HepG2 (cell line): ENCODE results near the gene TRPC1. TPM values are rescaled to one million over a fixed set of nuclear protein-coding genes. Genes with fewer than 3 reads are reported as not detected.

Experiments
- ATM ChIP-seq: fragments of 450-650 bp; IDR thresholded peaks from 2 replicates; pipeline ENCODE4 v1.7.1; 2017; ENCODE audit warnings: mild to moderate bottlenecking, borderline replicate concordance
- CBFB ChIP-seq: sonication (generic); formaldehyde crosslinking; IDR thresholded peaks from 2 replicates; pipeline ENCODE4 v1.4.0; 2020; ENCODE audit warnings: missing genetic modification reagents
- GRHL1 ChIP-seq: sonication (generic); formaldehyde crosslinking; conservative IDR thresholded peaks from 2 replicates; pipeline ENCODE4 v1.8.0; 2022; ENCODE audit warnings: missing genetic modification reagents
- HDAC1 ChIP-seq: sonication (generic); formaldehyde crosslinking; IDR thresholded peaks from 2 replicates; pipeline ENCODE4 v1.5.1; 2020; ENCODE audit warnings: mild to moderate bottlenecking, missing genetic modification reagents
- HNRNPH1 ChIP-seq: fragments of 200-400 bp; formaldehyde crosslinking; optimal IDR thresholded peaks from 2 replicates; pipeline ENCODE3; 2017; ENCODE audit warnings: mild to moderate bottlenecking, low read depth, low read length
- JARID2 ChIP-seq: sonication (generic); formaldehyde crosslinking; IDR thresholded peaks from 2 replicates; pipeline ENCODE4 v1.8.1; 2023; ENCODE audit warnings: missing genetic modification reagents, inconsistent platforms; ENCODE audit not compliant: insufficient replicate concordance
- KIAA2018 ChIP-seq: sonication (generic); formaldehyde crosslinking; IDR thresholded peaks from 2 replicates; pipeline ENCODE4 v1.5.0; 2020; ENCODE audit warnings: mild to moderate bottlenecking, missing genetic modification reagents, borderline replicate concordance
- KLF9 ChIP-seq: IDR thresholded peaks from 2 replicates; pipeline ENCODE4 v1.6.1; 2016; ENCODE audit warnings: low read depth
- MAF1 ChIP-seq: sonication (generic); formaldehyde crosslinking; IDR thresholded peaks from 2 replicates; pipeline ENCODE4 v1.5.0; 2020; ENCODE audit warnings: missing genetic modification reagents, borderline replicate concordance
- NFRKB ChIP-seq: fragments of 450-650 bp; IDR thresholded peaks from 2 replicates; pipeline ENCODE4 v1.6.1; 2017
- PAX8 ChIP-seq: sonication (generic); formaldehyde crosslinking; IDR thresholded peaks from 2 replicates; pipeline ENCODE4 v1.8.0; 2022; ENCODE audit warnings: mild to moderate bottlenecking, missing genetic modification reagents, borderline replicate concordance
- PITX1 ChIP-seq: sonication (generic); formaldehyde crosslinking; IDR thresholded peaks from 2 replicates; pipeline ENCODE4 v1.5.1; 2020; ENCODE audit warnings: mild to moderate bottlenecking, missing genetic modification reagents
- TCF7 ChIP-seq: sonication (generic); IDR thresholded peaks from 2 replicates; pipeline ENCODE4 v1.6.1; 2016; ENCODE audit warnings: antibody characterized with exemption, low read depth
- TEAD3 ChIP-seq: optimal IDR thresholded peaks from 2 replicates; pipeline ENCODE3; 2016; ENCODE audit warnings: borderline replicate concordance
- ZIK1 ChIP-seq: sonication (generic); formaldehyde crosslinking; IDR thresholded peaks from 2 replicates; pipeline ENCODE4 v1.5.0; 2020; ENCODE audit warnings: mild to moderate bottlenecking, low read depth, missing genetic modification reagents, borderline replicate concordance
- ZKSCAN1 ChIP-seq: fragments of 150-350 bp; IDR thresholded peaks from 2 replicates; pipeline ENCODE4 v1.6.1; 2014; ENCODE audit warnings: low read length
- ZNF20 ChIP-seq: sonication (generic); formaldehyde crosslinking; IDR thresholded peaks from 2 replicates; pipeline ENCODE4 v1.4.0; 2020; ENCODE audit warnings: mild to moderate bottlenecking, moderate library complexity, missing genetic modification reagents
- ZNF570 ChIP-seq: sonication (generic); formaldehyde crosslinking; IDR thresholded peaks from 2 replicates; pipeline ENCODE4 v1.4.0; 2020; ENCODE audit warnings: mild to moderate bottlenecking, missing genetic modification reagents, borderline replicate concordance
- ZNF598 ChIP-seq: sonication (generic); formaldehyde crosslinking; IDR thresholded peaks from 2 replicates; pipeline ENCODE4 v1.5.1; 2020; ENCODE audit warnings: mild to moderate bottlenecking, missing genetic modification reagents, borderline replicate concordance
- ZNF746 ChIP-seq: sonication (generic); formaldehyde crosslinking; IDR thresholded peaks from 2 replicates; pipeline ENCODE4 v1.8.0; 2022; ENCODE audit warnings: mild to moderate bottlenecking, missing genetic modification reagents
- polyA plus RNA-seq, 8 experiments: library from polyadenylated mRNA; depleted of rRNA in 3 of 8; stranded (reverse) in 7 of 8; unstranded in 1 of 8; fragments of >200 nt; fragmentation: Illumina TruSeq in 4 of 8; extraction: Trizol in 4 of 8; gene quantifications; 2 replicates each; pipeline versions ENCODE4 v1.2.1 to v1.2.3, GENCODE V29; 2011 to 2016; ENCODE audit warnings: low read depth in 4 of 8, missing spikeins in 1 of 8, mixed read lengths in 1 of 8; ENCODE audit not compliant: insufficient read depth in 1 of 8
- total RNA-seq, 5 experiments: library from RNA; depleted of rRNA; stranded (reverse); fragments of >200 nt; fragmentation: Illumina TruSeq; extraction: Trizol; gene quantifications; 2 replicates each; pipeline ENCODE4 v1.2.3, GENCODE V29; 2016; ENCODE audit warnings: low read depth in 1 of 5
- TF ChIP-seq, protein P1 (sequence below): IDR thresholded peaks from 2 replicates; pipeline ENCODE4 v1.6.1; 2018; ENCODE audit warnings: missing genetic modification reagents, mild to moderate bottlenecking, missing compliant biosample characterization

The TRPC1 gene
- total and polyA plus RNA-seq, 2 of the 13 experiments (the other 11 are each of a cell fraction or from before 2014, with no cell fraction given): 10.8 to 13.1 TPM

- TF ChIP-seq KIAA2018 (CRISPR knock-in tag): no peak
- no peak for TF ChIP-seq ZNF20
- no peak for TF ChIP-seq JARID2
- TF ChIP-seq TEAD3 (CRISPR knock-in tag): peak; percentile 71
- no peak for TF ChIP-seq KLF9 (CRISPR knock-in tag)
- TF ChIP-seq MAF1 (CRISPR knock-in tag): no peak
- no peak for TF ChIP-seq ATM
- TF ChIP-seq ZKSCAN1: no peak
- no peak for TF ChIP-seq TCF7
- TF ChIP-seq GRHL1 (CRISPR knock-in tag): no peak
- no peak for TF ChIP-seq PAX8 (CRISPR knock-in tag)
- no peak for TF ChIP-seq ZIK1
- TF ChIP-seq NFRKB: no peak
- 0 out of 2 replicates have a peak, but pooled peaks have one; percentile 37 for TF ChIP-seq ZNF598
- no peak for TF ChIP-seq HNRNPH1
- peak; percentile 45; the same call in 1 of the 2 replicates for TF ChIP-seq PITX1 (CRISPR knock-in tag)
- TF ChIP-seq, protein P1, sequence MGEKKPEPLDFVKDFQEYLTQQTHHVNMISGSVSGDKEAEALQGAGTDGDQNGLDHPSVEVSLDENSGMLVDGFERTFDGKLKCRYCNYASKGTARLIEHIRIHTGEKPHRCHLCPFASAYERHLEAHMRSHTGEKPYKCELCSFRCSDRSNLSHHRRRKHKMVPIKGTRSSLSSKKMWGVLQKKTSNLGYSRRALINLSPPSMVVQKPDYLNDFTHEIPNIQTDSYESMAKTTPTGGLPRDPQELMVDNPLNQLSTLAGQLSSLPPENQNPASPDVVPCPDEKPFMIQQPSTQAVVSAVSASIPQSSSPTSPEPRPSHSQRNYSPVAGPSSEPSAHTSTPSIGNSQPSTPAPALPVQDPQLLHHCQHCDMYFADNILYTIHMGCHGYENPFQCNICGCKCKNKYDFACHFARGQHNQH (CRISPR knock-in tag): peak; percentile 55; the same call in 1 of the 2 replicates
- no peak for TF ChIP-seq HDAC1 (CRISPR knock-in tag)
- TF ChIP-seq CBFB (CRISPR knock-in tag): no peak
- no peak for TF ChIP-seq ZNF570
- TF ChIP-seq ZNF746 (CRISPR knock-in tag): no peak
Measured at GRCh38 chr3:142828703-142829305, 105.0 kb downstream of the TRPC1 start (continued).
